NCI-H345 (cell line): ENCODE data around the gene SEMA5A.

ENCODE experiments used
- DNase-seq: peaks from one replicate; lab custom pipeline; 2025; lab: John Stamatoyannopoulos, UW

SEMA5A gene

DNA sequence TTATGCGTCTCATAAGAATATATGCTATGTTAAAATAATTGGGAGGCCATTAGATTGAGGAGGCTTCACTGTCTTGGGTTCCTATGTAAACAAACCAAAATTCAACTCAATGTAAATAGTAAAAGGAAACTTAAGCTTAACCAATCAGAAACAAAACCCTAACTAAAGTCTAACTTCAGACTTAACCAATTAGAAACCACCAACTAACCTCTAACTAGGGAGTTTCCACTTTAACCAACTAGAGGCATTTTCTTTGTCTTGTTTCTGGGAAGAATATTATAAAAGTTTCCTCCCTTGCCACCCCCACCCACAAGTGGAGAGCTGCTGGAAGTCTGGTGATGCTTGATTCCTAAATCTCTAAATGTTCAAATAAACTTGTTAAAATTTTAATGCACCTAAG lies 214.5 kb downstream of the SEMA5A start:
- DNase-seq: no peak

DNA sequence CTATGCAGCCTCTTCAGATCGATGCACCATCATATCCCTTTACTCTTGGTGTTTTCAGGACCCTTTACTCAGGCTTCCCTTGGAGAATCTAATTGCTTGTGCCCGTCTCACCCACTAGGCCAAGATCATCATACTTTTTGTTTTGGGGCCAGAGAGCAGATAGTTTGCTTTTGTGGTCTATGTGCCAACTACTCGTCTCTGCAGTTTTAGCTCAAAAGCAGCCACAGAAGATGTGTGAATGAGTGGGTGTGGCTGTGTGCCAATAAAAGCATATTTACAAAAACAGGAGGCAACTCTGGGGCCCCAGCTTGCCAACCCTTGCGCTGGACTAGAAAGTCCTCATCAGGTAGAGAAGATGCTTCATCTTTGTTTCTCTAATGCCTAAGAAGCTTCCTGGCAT lies 216.8 kb downstream of the SEMA5A start:
- DNase-seq: no peak

DNA sequence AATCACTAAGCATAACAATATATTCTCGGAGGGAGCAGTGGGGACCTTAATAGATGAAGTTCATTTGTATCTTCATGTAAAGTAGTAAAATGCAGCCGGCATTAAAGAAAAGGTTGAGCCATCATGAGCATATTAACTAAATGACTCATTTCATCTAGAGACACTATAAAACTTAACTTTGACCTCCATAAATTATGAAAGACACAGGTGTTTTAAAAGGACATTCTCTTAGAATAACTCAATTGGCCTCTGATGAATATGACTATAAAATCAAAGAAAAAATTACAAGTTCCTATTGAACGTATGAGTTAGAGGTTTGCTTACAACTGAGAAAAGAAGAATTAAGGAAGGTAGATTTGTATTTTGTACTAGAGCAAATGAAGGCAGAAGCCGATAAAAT lies 220.3 kb downstream of the SEMA5A start:
- DNase-seq: no peak

DNA sequence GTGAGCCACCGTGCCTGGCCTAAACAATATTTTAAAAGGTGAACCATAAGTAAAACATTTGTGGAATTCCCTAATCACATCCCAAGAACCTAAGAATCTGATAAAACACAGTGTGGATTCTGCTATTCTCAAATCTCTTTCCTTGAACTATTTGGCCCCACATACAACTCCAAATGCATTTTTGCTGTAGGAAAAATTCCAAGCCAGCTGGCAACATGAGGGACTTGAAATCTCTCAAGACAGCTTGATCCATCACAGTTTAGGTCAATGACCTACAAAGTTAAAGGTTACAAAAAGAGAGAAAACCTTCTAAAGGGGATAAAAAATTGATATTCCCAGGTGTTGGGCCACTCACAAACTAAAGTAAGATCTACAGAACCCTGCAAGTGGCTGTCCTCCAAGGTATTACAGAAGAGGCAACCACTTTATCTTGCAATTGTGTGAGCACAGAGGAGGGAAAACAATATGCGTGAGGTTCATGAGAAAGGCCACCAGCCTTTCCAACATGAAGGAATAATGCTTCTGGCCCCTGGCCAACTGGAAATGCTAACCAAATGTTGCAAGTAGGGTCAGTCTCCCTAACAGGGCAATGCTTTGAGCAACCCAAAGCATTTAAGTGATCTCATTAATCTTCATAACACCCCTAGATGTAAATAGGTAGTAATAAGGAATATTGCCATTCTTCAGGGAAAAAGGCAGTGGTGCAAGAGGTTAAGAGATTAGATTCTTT lies 221.4 kb downstream of the SEMA5A start:
- DNase-seq: no peak

DNA sequence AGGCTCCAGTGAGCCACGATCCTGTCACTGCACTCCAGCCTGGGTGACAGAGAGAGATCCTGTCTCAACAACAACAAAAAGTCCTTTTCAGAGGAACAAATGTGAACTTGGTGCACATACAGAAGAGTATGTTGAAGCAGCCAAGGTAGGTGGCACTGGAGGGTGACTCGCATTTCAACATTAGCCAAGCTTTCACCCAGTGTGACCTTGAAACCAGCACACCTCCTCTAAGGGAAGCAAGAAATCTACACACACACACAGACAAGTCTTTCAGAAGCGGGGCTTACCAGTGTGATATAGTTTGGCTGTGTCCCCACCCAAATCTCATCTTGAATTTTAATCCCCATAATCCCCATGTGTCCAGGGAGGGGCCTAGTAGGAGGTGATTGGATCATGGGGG lies 225.2 kb downstream of the SEMA5A start:
- no peak for DNase-seq

DNA sequence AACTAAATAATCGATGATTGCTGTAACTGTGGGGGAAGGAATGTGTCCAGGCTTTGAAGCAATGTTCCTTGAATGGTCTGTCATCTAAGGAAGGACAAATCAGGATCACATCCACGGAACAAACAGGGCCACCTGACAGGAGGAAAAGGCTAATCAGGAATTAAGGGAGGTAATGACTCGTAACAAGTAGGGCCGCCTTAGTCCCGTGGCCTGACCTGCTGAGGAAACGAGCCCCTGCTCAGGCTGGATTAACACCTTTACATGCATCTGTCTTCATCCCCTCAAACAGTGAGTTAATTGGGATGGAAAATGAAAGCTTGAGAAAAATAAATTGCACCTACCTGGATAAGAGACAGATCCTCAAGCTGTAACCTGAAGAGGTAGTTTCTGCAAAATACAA lies 227.8 kb downstream of the SEMA5A start:
- DNase-seq: no peak

DNA sequence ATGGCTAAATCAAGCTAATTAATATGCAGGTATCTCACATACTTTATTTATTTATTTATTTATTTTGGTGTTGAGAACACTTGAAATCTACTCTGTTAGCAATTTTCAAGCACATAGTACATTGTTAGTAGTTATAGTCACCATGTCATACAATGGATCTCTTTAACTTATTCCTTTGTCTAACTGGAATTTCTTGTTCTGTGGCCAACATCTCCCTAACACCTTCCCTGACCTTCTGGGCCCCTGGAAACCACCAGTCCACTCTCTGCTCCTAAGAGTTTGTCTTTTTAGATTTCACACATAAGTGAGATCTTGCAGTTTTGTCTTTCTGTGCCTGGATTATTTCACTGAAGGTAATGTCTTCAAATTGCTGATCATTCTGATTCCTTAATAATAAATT lies 229.1 kb downstream of the SEMA5A start:
- no peak for DNase-seq

DNA sequence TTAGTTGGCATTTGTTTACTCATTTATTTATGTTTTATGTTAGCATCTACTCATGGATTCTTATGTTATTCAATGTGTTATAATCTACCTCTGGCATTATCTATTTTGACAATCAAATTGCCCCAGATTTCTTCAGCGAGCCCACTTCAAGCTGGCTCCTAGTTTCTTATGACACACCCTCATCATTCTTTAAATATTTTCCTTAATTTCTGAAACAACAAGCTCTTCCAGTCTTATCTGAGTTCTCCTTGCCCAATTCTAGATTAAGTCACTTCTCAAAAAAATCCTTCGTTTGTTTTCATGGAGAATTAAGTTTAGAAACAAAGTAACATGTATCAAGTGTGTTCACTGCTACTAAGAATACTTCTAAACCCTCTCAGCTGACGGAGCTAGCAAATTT lies 229.8 kb downstream of the SEMA5A start:
- DNase-seq: no peak

DNA sequence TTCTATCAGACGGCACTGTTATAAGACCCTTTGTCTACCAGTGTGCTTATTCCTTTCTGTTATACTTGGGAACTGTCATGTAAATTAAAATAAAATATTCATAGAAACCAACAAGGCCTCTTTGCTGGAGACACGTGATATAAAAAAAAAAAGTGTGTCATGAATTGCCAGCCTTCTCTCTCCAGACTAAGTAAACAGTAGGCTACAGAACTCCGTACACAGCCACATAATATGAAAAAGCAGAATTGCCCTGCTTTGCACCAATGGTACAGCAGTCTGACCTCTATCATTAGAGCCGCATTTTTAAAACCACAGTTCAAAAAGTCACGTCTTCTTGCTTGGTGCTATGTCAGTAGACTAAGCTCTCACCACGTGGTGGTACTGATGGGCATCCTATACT lies 231.3 kb downstream of the SEMA5A start:
- DNase-seq: no peak

DNA sequence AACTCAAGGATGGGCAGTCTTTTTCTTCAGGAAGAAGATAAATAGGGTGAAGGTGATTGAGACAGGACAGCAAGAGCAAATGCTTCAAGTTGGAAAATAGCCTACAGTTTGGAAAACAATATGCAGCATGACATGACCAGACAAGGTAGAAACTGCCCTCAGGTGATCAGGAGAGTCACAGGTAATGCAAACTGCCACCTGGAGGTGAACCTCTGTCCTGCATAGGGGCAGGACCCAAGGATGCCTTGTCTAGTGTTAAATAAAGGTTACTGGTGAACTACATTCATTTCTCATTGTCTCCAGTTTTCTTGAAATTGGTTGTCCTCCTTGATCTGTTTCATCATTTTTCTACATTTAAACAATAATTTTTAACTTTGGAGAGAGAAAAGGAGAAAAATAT lies 232.1 kb downstream of the SEMA5A start:
- DNase-seq: no peak

DNA sequence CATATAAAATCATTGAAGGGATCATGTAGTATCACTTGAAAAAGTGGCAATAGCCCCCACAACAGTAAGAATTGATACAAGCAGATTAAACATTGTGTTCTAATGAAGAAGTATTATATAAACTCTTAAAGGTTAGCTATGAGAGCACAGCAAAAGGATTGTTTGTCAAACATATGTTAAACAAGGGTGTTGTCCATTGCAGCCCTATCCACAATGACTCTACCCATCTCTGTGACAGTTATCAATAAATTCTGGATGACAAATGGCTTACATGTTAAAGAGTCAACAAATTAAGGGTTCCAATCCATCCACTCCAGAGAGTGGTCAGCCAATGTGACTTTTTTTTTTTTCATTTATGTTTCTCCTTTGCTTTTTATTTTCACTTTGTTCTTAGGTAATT lies 238.7 kb downstream of the SEMA5A start:
- no peak for DNase-seq

DNA sequence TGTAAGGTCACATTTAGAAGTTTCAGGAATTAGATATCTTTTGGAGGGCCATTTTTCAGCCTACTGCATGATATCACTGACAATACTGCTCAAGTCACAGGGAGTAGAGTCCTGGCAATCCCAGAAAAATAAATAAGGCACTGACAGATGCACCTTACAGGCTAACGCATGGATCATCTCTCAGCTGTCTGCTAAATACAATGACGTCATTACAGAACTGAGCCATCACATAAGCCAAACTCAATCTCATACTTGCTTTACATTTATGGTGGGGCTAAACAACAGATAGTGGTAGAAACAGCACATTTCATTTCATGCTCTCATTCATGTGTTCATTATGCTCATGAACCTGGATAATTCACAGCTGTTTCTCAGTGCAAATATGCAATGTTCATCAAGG lies 243.7 kb downstream of the SEMA5A start:
- no peak for DNase-seq

DNA sequence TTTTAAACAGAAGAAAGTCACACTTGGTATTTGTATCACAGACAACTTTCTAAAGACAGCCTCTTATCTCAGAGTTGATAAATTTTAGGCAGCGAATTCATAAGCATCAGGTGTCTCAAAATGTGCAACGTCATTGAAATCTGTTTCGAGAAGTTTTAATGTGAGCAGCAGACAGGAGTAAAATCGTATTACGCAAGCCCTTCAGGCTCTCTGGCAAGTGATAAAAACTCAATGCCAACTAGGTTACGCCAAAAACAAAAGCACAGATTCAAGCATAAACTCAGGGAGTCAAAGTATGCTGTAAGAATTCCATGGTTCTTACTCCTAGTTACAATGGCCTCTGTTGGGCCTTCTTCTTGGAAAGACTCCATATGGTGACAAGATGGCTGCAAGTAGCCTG lies 244.7 kb downstream of the SEMA5A start:
- DNase-seq: no peak

DNA sequence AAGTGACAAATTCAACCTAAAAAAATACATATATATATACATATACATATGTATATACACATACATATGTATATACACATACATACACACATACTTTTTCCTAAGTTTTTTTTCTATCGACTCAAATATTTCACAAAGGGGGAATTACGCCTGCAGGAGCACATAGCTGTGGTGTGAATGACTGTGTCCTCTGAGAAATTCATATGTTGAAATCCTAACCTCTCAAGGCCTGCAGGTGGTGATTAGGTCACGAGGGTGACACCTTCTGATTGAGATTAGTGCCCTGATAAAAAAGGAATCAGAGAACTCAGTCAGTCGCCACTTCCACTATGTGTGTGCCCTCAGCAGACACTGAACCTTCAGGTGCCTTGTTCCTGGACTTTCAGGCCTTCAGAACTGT lies 248.7 kb downstream of the SEMA5A start:
- no peak for DNase-seq

DNA sequence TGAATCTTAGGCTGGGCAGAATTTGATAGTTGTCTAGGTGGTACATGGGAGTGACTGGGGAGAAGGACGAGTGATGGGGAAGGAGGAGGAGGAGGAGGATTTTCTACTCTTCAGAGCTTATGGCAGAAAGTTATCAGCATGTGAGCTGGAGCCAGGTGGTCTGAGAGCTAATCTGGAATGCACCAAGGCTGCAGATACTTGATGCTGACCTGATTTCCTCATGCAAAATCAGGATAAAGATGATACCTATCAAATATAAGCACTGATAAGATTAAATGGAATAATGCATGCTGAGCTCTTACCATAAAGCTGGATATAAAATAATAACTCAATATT lies 250.4 kb downstream of the SEMA5A start:
- no peak for DNase-seq

DNA sequence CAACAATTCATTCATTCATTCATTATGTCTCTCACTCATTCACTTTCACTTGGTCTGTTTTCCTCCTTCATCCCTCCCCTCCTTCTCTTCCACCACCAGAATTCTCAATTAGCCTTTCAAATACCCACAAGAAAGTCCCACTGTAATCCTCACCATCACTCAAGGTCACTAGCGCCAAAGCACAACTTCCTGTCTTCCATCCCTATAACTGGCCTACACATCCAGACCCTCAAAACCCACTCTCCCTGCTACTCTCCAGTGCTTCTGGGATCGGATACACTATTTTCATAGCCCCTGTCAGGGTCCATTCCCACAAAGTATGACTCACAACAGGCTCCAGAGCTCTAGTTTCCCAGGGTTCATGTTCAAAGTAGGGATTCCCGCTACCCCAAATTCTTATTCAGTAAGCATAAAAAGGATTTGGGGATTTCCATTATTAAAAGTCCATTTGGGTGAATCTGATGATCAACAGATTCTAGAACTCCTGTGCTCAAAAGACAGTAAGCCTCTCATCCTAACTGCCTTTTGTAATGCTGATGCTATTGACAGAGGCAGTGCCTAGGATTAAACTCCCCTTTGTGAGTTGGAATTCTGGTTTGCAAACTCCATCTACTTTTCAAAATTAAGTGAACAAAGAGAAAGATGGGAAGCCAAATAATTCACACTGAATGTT lies 250.9 kb downstream of the SEMA5A start:
- no peak for DNase-seq

DNA sequence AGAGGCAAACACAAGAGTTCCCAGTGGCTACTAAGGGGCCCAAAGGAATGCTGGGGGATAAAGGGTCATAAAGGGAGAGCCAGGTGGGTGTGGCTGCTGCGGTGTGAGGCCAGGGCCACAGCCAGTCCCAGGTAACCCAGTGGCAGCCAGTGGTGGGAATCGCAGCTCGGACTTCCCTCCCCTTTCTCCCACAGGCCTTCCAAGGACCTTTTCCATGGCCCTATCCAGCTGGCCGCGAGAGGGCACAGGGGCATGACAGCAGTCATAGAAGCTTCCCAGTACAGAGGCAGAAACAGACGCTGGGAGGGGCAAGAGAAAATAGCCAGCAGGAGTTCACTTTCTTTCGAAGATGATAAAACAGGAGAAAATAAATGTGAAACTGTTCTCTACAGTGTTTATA lies 257.6 kb downstream of the SEMA5A start:
- DNase-seq: no peak

DNA sequence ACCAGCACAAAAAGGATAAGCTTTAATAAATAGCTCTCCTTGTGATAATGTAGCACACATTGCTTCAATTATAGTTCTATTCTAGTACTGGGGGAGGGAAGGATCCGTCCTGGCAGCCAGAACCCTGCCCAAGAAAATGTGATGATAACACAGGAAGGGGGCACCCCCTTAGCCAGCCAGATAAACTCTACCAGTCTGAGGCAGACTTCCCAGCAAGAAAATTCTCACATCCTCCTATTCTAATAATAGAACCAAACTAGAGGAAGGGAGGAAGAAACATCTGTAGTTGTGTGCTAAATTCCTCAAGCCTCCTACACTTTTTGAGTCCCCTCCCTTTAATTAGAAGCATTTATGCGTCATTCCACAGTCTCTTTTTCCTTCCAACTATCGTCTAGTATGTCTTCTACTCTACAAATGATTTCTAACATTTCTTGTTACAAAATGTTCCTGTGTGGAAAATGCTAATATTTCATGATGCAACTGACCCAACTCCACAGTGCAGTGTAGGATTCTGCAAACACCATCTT lies 261.0 kb downstream of the SEMA5A start:
- DNase-seq: no peak

DNA sequence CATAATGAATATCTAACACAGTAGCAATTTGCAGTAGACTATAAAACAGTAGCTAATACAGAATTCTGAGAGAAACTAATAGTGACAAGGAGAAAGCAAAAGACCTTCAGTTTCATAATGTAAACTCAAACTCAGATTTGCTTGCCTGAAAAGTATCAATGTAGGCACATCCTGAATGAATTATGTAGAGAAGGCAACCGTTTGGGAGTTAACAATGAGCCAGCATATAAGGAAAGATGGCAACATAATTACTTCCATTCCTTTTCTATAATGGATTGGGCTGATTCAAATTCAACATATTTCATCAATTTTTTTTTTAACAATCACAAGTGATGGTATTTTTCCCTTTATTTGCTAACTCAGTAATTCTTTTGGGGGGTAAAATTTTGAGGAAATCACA lies 261.6 kb downstream of the SEMA5A start:
- no peak for DNase-seq

DNA sequence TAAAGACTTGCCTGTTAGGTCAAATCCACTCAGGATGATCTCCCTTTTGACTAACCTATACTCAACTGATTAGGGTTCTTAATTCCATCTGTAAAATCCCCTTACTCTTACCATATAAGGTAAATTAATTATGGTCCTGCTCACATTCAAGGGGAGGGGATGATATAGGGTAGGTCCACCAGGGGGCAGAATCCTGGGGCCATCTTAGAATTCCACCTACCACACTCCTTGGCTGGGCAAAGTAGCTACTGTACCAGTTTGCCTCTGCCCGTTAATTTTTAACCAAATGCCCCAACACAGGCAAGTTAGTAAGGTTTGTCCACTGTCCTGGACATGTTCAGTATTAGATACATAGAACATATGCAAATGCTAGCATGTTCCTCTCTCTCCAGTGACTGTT lies 262.4 kb downstream of the SEMA5A start:
- DNase-seq: no peak

DNA sequence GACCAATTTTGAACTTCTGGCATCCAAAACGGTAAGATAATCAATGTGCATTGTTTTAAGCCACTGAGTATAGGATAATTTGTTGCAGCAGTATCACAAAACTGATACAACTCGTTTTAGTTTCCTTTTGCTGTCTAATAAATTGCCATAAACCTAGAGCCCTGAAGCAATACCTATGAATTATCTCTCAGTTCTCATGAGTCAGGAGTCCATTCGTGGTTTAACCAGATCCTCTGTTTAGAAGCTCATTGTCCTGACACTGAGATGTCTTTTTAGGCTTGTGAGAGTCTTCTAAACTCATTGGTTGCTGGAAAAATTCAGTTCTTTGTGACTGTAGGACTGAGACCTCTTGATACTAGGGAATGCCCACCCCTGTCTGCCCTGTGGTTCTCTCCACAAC lies 262.9 kb downstream of the SEMA5A start:
- no peak for DNase-seq

DNA sequence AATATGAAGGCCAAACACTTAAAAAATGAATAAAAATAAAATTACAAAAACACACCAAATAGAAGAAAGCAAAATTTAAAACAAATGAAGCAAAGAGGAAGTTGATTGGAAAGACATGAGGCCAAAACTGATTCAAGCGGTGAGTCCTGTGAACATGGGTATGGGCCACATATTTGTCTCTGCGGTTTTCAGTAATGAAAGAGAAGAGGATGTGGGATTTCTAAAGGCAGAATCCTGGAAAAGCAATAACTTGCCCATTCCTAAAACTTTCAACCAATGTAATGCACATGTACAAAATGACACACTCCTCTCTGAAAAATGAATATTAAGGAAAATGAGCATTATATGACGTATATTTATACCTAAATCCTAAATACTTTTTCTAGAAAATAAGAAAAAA lies 263.7 kb downstream of the SEMA5A start:
- DNase-seq: no peak

DNA sequence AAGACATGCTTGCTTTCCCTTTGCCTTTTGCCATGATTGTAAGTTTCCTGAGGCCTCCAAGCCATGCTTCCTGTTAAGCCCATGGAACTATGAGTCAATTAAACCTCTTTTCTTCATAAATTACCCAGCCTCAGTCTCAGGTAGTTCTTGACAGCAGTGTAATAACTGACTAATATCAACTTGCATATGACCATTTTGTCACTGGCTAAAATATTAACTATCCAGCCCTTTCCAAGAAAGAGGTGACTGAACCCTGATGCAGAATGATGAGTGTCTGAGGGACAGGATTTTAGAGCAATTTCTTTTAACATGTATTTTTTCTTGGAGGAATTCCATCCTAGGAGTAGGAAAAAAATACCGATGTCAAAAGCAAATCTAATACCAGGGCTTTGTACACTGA lies 266.1 kb downstream of the SEMA5A start:
- no peak for DNase-seq
